ENCODE data around the gene EIPR1. TPM values are rescaled to one million over a fixed set of nuclear protein-coding genes. Genes with fewer than 3 reads are reported as not detected.

The EIPR1 gene
- polyA plus RNA-seq, 2 of the 4 experiments (the other 2 are of a cell fraction), result 55.0 to 65.0 TPM

DNA sequence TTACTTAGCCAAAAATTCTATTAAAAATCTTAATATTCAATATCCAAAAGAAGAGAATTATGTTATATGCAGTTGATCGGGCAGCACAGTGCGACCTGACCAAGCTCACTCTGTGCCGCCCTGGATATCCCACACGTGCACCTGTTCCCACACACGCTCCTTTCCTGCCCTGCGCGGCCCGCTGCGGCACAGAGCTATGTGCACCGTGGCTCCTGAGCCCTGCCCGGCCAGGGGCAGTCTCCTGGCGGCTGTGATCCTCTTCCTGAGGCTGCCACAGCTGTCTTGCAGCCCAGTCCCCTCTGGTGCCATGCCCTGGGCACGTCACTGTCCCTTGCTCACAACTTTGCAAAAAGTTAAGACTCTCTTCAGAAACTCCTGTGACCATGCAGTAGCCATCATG, 31.2 kb upstream of the EIPR1 start:
- Histone ChIP-seq H3K4me2 (no peak overlapping the region), H3K9me3 (no peaks in the 10 kb centered on the region), H3K27ac (no peak overlapping the region), H3K4me3 (no peak overlapping the region), H3K4me1 (no peaks in the 10 kb centered on the region)
- FAIRE-seq (no peak), ATAC-seq (no peak), DNase-seq (ENCODE audit: low read depth in 1 of 2, low spot score in 1 of 2) (no peak)
- 96% methylated on average over 13 of the region's 13 CpGs for WGBS (ENCODE audit: missing lambda C conversion rate)
- no peak for TF ChIP-seq CBX2 (IDR thresholded peaks at IDR 0.05; ENCODE audit: borderline replicate concordance, low read depth)
- TF ChIP-seq SREBF2 (IDR thresholded peaks at IDR 0.05), result no peak
- no peak for TF ChIP-seq KDM5A (IDR thresholded peaks at IDR 0.05)
- TF ChIP-seq FOSL2 (IDR thresholded peaks at IDR 0.05), result no peak
- no peak for TF ChIP-seq FOSL2 (CRISPR knock-in tag; IDR thresholded peaks at IDR 0.05)
- TF ChIP-seq, protein P1, sequence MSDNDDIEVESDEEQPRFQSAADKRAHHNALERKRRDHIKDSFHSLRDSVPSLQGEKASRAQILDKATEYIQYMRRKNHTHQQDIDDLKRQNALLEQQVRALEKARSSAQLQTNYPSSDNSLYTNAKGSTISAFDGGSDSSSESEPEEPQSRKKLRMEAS (IDR thresholded peaks at IDR 0.05), result no peak
- no peak for TF ChIP-seq ZNF302 (CRISPR knock-in tag; IDR thresholded peaks at IDR 0.05)
- no peak for TF ChIP-seq EHF (CRISPR knock-in tag; IDR thresholded peaks at IDR 0.05)
- no peak for TF ChIP-seq NPAS2 (CRISPR knock-in tag; IDR thresholded peaks at IDR 0.05; ENCODE audit: borderline replicate concordance)
- TF ChIP-seq ZSCAN20 (CRISPR knock-in tag; IDR thresholded peaks at IDR 0.05), result no peak
- TF ChIP-seq RNF2 (IDR thresholded peaks at IDR 0.05; ENCODE audit: borderline replicate concordance, low read depth), result no peak
- no peak for TF ChIP-seq HDAC2 (IDR thresholded peaks at IDR 0.05)
- TF ChIP-seq, protein P2, sequence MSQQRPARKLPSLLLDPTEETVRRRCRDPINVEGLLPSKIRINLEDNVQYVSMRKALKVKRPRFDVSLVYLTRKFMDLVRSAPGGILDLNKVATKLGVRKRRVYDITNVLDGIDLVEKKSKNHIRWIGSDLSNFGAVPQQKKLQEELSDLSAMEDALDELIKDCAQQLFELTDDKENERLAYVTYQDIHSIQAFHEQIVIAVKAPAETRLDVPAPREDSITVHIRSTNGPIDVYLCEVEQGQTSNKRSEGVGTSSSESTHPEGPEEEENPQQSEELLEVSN (IDR thresholded peaks at IDR 0.05; ENCODE audit: borderline replicate concordance, low read depth), result no peak
- no peak for TF ChIP-seq TP53 (CRISPR knock-in tag; IDR thresholded peaks at IDR 0.05)
- no peak for TF ChIP-seq RARB (CRISPR knock-in tag; IDR thresholded peaks at IDR 0.05)
- no peak for TF ChIP-seq CEBPB (IDR thresholded peaks at IDR 0.05)
- TF ChIP-seq, protein P3, sequence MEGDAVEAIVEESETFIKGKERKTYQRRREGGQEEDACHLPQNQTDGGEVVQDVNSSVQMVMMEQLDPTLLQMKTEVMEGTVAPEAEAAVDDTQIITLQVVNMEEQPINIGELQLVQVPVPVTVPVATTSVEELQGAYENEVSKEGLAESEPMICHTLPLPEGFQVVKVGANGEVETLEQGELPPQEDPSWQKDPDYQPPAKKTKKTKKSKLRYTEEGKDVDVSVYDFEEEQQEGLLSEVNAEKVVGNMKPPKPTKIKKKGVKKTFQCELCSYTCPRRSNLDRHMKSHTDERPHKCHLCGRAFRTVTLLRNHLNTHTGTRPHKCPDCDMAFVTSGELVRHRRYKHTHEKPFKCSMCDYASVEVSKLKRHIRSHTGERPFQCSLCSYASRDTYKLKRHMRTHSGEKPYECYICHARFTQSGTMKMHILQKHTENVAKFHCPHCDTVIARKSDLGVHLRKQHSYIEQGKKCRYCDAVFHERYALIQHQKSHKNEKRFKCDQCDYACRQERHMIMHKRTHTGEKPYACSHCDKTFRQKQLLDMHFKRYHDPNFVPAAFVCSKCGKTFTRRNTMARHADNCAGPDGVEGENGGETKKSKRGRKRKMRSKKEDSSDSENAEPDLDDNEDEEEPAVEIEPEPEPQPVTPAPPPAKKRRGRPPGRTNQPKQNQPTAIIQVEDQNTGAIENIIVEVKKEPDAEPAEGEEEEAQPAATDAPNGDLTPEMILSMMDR (IDR thresholded peaks at IDR 0.05), result no peak
- no peak for TF ChIP-seq MAFK (IDR thresholded peaks at IDR 0.05; ENCODE audit: partially characterized antibody)
- TF ChIP-seq, protein P4, sequence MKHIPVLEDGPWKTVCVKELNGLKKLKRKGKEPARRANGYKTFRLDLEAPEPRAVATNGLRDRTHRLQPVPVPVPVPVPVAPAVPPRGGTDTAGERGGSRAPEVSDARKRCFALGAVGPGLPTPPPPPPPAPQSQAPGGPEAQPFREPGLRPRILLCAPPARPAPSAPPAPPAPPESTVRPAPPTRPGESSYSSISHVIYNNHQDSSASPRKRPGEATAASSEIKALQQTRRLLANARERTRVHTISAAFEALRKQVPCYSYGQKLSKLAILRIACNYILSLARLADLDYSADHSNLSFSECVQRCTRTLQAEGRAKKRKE (CRISPR knock-in tag; IDR thresholded peaks at IDR 0.05; ENCODE audit: low read depth), result no peak
- TF ChIP-seq FOSB (CRISPR knock-in tag; IDR thresholded peaks at IDR 0.05), result no peak
- ChIA-PET POLR2A (no interaction called here), CTCF (interaction anchor here (1.7 kb wide), 1 partner anchor 9 kb away, joined by 4 read pairs; no protein-coding TSS in a partner anchor)

DNA sequence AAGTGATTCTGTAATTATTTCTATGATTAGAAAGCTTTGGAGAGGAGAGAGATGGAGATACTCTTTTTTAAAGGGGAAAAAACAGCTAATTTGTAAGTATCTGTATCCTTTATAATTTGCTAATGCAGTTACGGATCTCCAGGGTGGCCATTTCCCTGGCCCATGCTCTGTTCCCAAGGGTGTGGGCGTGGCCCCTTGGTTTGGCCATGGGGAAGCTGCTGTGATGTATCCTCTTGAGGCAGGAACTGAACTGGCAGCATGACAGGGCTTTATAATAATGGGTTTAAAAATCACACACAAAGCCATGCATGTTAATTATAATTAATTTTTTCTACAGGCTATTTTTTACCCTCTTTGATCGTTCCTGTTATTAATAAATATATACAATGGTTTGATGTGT, 28.9 kb upstream of the EIPR1 start:
- no peak for DNase-seq (ENCODE audit: low read depth in 1 of 2, low spot score in 1 of 2)
- FAIRE-seq, result no peak
- Histone ChIP-seq H3K27ac (no peak overlapping the region), H3K9me3 (no peaks in the 10 kb centered on the region), H3K4me1 (no peaks in the 10 kb centered on the region), H3K4me3 (no peak overlapping the region), H3K4me2 (no peak overlapping the region)
- TF ChIP-seq, protein P5, sequence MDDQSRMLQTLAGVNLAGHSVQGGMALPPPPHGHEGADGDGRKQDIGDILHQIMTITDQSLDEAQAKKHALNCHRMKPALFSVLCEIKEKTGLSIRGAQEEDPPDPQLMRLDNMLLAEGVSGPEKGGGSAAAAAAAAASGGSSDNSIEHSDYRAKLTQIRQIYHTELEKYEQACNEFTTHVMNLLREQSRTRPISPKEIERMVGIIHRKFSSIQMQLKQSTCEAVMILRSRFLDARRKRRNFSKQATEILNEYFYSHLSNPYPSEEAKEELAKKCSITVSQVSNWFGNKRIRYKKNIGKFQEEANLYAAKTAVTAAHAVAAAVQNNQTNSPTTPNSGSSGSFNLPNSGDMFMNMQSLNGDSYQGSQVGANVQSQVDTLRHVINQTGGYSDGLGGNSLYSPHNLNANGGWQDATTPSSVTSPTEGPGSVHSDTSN (IDR thresholded peaks at IDR 0.05), result no peak
- TF ChIP-seq SREBF2 (IDR thresholded peaks at IDR 0.05) (no peak), EHMT2 (IDR thresholded peaks at IDR 0.05; ENCODE audit: low read depth) (no peak), GATA3 (IDR thresholded peaks at IDR 0.05; ENCODE audit: borderline replicate concordance) (no peak), POLR2AphosphoS2 (conservative IDR thresholded peaks at IDR 0.05; ENCODE audit: low read length) (no peak), RCOR1 (IDR thresholded peaks at IDR 0.05; ENCODE audit: low read depth, low read length) (no peak)
- TF ChIP-seq, protein P2 (IDR thresholded peaks at IDR 0.05; ENCODE audit: borderline replicate concordance, low read depth), result no peak
- TF ChIP-seq, protein P6, sequence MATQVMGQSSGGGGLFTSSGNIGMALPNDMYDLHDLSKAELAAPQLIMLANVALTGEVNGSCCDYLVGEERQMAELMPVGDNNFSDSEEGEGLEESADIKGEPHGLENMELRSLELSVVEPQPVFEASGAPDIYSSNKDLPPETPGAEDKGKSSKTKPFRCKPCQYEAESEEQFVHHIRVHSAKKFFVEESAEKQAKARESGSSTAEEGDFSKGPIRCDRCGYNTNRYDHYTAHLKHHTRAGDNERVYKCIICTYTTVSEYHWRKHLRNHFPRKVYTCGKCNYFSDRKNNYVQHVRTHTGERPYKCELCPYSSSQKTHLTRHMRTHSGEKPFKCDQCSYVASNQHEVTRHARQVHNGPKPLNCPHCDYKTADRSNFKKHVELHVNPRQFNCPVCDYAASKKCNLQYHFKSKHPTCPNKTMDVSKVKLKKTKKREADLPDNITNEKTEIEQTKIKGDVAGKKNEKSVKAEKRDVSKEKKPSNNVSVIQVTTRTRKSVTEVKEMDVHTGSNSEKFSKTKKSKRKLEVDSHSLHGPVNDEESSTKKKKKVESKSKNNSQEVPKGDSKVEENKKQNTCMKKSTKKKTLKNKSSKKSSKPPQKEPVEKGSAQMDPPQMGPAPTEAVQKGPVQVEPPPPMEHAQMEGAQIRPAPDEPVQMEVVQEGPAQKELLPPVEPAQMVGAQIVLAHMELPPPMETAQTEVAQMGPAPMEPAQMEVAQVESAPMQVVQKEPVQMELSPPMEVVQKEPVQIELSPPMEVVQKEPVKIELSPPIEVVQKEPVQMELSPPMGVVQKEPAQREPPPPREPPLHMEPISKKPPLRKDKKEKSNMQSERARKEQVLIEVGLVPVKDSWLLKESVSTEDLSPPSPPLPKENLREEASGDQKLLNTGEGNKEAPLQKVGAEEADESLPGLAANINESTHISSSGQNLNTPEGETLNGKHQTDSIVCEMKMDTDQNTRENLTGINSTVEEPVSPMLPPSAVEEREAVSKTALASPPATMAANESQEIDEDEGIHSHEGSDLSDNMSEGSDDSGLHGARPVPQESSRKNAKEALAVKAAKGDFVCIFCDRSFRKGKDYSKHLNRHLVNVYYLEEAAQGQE (IDR thresholded peaks at IDR 0.05), result no peak
- ChIA-PET POLR2A (no interaction called here), CTCF (interaction anchor here (3.9 kb wide), 1 partner anchor 17 kb away, joined by 25 read pairs; no protein-coding TSS in a partner anchor)
- WGBS (ENCODE audit: missing lambda C conversion rate), result 95% methylated on average over 3 of the region's 3 CpGs
- no peak for ATAC-seq
